GM21786 (cell line): Measurements from ENCODE around the gene IL12RB2.

ENCODE experiments used
- ATAC-seq: cut with Tn5 transposase; IDR thresholded peaks from one replicate; pipeline ENCODE4 v1.9.1; 2021; ENCODE audit not compliant: unreplicated experiment

Gene IL12RB2

GRCh38 chr1:67313934-67314671, 6.4 kb downstream of the IL12RB2 start:
- ATAC-seq, result no peak

GRCh38 chr1:67314696-67315095, 7.0 kb downstream of the IL12RB2 start:
- no peak for ATAC-seq

GRCh38 chr1:67316180-67316902, 8.7 kb downstream of the IL12RB2 start:
- ATAC-seq, result no peak

GRCh38 chr1:67316918-67317317, 9.2 kb downstream of the IL12RB2 start:
- ATAC-seq, result no peak

- ATAC-seq, result no peak
Observed at GRCh38 chr1:67317803-67318202, 10.1 kb downstream of the IL12RB2 start.

GRCh38 chr1:67322442-67322841, 14.8 kb downstream of the IL12RB2 start:
- peak; percentile 51 for ATAC-seq

- no peak for ATAC-seq
Observed at GRCh38 chr1:67323087-67323486, 15.4 kb downstream of the IL12RB2 start.

- no peak for ATAC-seq
Observed at GRCh38 chr1:67324068-67324467, 16.4 kb downstream of the IL12RB2 start.

GRCh38 chr1:67327864-67328466, 20.3 kb downstream of the IL12RB2 start:
- ATAC-seq, result no peak

- peak; percentile 94 for ATAC-seq
Observed at GRCh38 chr1:67332653-67333529, 25.2 kb downstream of the IL12RB2 start.

- ATAC-seq, result no peak
Observed at GRCh38 chr1:67333603-67334002, 25.9 kb downstream of the IL12RB2 start.

- no peak for ATAC-seq
Observed at GRCh38 chr1:67335411-67335810, 27.7 kb downstream of the IL12RB2 start.

GRCh38 chr1:67336157-67336556, 28.5 kb downstream of the IL12RB2 start:
- no peak for ATAC-seq

- no peak for ATAC-seq
Observed at GRCh38 chr1:67336783-67337182, 29.1 kb downstream of the IL12RB2 start.

- ATAC-seq, result peak; percentile 44
Observed at GRCh38 chr1:67338642-67339041, 31.0 kb downstream of the IL12RB2 start.

- ATAC-seq, result peak; percentile 39
Observed at GRCh38 chr1:67339623-67340343, 32.1 kb downstream of the IL12RB2 start.

GRCh38 chr1:67342076-67342890, 34.6 kb downstream of the IL12RB2 start:
- ATAC-seq, result peak; percentile 39

- ATAC-seq, result no peak
Observed at GRCh38 chr1:67345556-67345955, 37.9 kb downstream of the IL12RB2 start.

GRCh38 chr1:67346982-67347381, 39.3 kb downstream of the IL12RB2 start:
- ATAC-seq, result no peak
